Activated naive CD4-positive, alpha-beta T cell treated with anti-CD3 and anti-CD28 coated beads for 36 hours (primary cell): ENCODE data around the gene CHAF1B. TPM values are rescaled to one million over a fixed set of nuclear protein-coding genes. Genes with fewer than 3 reads are reported as not detected.
A peak's percentile ranks its signal among the peaks of the same experiment; 100 is the strongest.
"Not testable (repeated sequence)": the region's sequence is repeated elsewhere in the genome, so short reads cannot be mapped to it uniquely, and the experiment has no call there.

Source experiments
- CTCF ChIA-PET: fragments of 350-600 bp; sonication (Branson Sonifier 250); formaldehyde crosslinking; loops from one replicate; lab custom pipeline; 2021; ENCODE audit warnings: antibody characterized with exemption; lab: Charles Lee
- DNase-seq: peaks from one replicate; pipeline ENCODE4 v3.0.0-alpha.2; 2020
- H3K27ac Mint-ChIP-seq: one replicate; pipeline ENCODE4 v1.8.0; 2021; ENCODE audit warnings: mild to moderate bottlenecking, mixed read lengths
- H3K27me3 Mint-ChIP-seq: one replicate; pipeline ENCODE4 v1.8.0; 2021; ENCODE audit warnings: low read depth, mixed read lengths
- H3K36me3 Mint-ChIP-seq: one replicate; pipeline ENCODE4 v1.8.0; 2021; ENCODE audit warnings: low read depth, mixed read lengths
- H3K4me1 Mint-ChIP-seq: one replicate; pipeline ENCODE4 v1.8.0; 2021; ENCODE audit warnings: low read depth, mixed read lengths
- H3K4me3 Mint-ChIP-seq: one replicate; pipeline ENCODE4 v1.8.0; 2021; ENCODE audit warnings: mild to moderate bottlenecking, moderate library complexity, mixed read lengths
- H3K9me3 Mint-ChIP-seq: one replicate; pipeline ENCODE4 v1.8.0; 2021; ENCODE audit warnings: mixed read lengths
- intact Hi-C: fragments of 100-400 bp; cut with micrococcal nuclease; formaldehyde crosslinking; loops from one replicate; pipeline ENCODE4 v1.15.1; 2023
- total RNA-seq, 2 experiments: library from RNA; stranded (reverse); gene quantifications; one replicate each; pipeline ENCODE4 v1.2.3, GENCODE V29; 2021

CHAF1B gene
- total RNA-seq = 10 to 100 TPM; 30.5 to 31.9 TPM

DNA sequence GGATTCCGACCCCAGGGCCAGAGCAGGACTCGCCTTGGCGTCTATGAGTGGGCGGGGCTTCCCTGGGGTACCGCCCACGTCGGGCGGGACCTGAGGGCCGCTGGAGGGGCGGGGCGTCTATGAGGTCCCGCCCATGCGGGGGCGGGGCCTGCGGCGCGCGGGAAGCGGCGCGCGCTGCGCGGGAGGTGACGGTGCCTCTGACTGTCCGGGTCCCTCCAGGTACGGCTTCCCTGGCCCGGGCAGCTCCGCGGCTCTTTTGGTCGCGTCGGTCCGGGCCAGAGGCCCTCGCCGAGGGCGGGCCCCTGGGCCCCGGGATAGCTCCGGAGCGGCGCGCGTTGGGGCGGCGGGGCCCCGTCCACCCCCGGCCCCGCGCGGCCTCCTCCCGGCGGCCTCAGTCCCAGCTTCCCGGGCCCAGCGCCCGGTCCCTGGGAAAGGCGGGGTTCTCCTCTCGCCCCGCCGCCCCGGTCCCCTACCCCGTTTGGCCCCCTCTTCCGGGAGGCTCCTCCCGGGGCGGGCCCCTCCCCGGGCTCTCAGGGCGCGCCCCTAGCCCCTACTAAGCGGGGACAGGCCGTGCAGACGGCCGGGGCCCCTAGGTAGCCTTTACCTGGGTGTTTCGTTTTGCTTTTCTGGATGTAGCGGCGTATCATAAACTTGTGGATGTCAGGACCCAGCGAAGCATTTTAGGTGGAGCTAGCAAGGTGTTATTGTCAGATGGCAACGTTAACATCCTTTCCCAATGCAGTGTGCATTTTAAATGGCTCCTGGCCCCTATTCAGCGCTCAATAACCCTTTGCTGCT is at the start of gene CHAF1B:
Gene CHAF1B, plus strand, starts transcription at position 160 of the 798 bp plus-strand sequence. CDS start 745 bp downstream, outside the sequence.
- Mint-ChIP-seq H3K9me3 (no peaks in the 10 kb centered on the region), H3K4me3 (peak within 1 kb of the TSS; percentile 80), H3K36me3 (peaks cover 28% of the 10 kb centered on the region), H3K27me3 (no peaks in the 10 kb centered on the region), H3K4me1 (peaks cover 20% of the 10 kb centered on the region), H3K27ac (peak within 1 kb of the TSS; percentile 46)
- DNase-seq = peak; percentile 82
- CTCF ChIA-PET = interaction anchor here (1.0 to 1.2 kb wide), 2 partner anchors 34 to 232 kb away, joined by 3 read pairs; no protein-coding TSS in a partner anchor
- intact Hi-C loops = loop anchor here (1.0 to 5.0 kb wide), 5 partner anchors 65 to 882 kb away; partner anchors contain the start of genes DOP1B, MORC3 and VPS26C

DNA sequence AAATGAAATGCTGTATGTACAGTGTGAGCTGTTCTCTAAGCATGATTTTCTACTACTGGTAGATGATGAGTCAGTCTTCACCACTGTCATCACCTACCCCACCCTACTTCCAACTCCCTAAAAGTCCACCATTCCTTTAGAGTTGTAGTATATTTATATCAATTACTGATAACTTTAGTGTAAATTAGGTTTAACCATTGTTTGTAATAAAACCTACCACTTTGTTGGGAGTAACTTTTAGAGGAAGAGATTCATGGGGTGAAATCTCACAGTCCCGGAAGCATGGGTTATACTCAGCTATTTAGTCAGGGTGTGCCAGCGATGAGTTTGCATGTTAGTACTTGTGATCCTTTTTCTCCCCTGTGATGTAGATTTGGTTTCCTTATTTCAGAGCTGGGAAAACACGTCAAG is 48.1 kb upstream of the CHAF1B start:
- Mint-ChIP-seq H3K4me3 (no peak overlapping the region), H3K27ac (peak overlapping the region; percentile 61), H3K9me3 (no peaks in the 10 kb centered on the region), H3K27me3 (no peaks in the 10 kb centered on the region), H3K36me3 (peaks cover 30% of the 10 kb centered on the region), H3K4me1 (peaks cover 25% of the 10 kb centered on the region)
- CTCF ChIA-PET = interaction anchor here (0.8 kb wide), 2 partner anchors 48 to 77 kb away, joined by 3 to 4 read pairs; no protein-coding TSS in a partner anchor
- no peak for DNase-seq
- intact Hi-C loops = no loop called here

DNA sequence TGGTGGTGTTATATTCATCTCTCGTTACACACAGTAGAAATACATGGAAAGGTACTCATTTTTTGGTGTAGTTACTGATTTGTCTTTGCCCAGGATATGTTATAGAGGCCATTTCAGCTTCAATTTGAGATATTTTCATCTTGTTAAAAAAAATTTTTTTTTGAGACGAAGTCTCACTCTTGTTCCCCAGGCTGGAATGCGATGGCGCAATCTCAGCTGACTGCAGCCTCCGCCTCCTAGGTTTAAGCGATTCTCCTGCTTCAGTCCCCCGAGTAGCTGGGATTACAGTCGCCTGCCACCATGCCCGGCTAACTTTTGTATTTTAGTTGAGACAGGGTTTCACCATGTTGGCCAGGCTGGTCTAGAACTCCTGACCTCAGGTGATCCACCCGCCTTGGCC is 46.2 kb upstream of the CHAF1B start:
- no peaks in the 10 kb centered on the region for H3K27me3 Mint-ChIP-seq
- intact Hi-C loops = no loop called here
- no peak overlapping the region for H3K4me3 Mint-ChIP-seq
- no peak for DNase-seq
- no peaks in the 10 kb centered on the region for H3K9me3 Mint-ChIP-seq
- H3K4me1 Mint-ChIP-seq = peaks cover 13% of the 10 kb centered on the region
- H3K36me3 Mint-ChIP-seq = peaks cover 28% of the 10 kb centered on the region
- CTCF ChIA-PET = no interaction called here
- peak overlapping the region; percentile 39 for H3K27ac Mint-ChIP-seq

DNA sequence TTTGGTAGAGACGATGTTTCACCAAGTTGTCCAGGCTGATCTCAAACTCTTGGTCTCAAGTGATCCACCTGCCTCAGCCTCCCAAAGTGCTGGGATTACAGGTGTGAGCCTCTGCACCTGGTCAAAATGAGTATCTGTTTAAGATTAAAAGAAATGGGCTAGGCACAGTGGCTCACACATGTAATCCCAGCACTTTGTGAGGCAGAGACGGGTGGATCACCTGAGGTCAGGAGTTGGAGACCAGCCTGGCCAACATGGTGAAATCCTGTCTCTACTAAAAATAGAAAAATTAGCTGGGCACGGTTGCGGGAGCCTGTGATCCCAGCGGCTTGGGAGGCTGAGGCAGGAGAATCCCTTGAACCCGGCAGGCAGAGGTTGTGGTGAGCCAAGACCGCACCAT is 42.6 kb upstream of the CHAF1B start:
- H3K9me3 Mint-ChIP-seq, H3K27ac Mint-ChIP-seq, DNase-seq, CTCF ChIA-PET, H3K4me1 Mint-ChIP-seq, H3K27me3 Mint-ChIP-seq, intact Hi-C loops, H3K4me3 Mint-ChIP-seq: not testable (repeated sequence)
- peaks cover 22% of the 10 kb centered on the region for H3K36me3 Mint-ChIP-seq

DNA sequence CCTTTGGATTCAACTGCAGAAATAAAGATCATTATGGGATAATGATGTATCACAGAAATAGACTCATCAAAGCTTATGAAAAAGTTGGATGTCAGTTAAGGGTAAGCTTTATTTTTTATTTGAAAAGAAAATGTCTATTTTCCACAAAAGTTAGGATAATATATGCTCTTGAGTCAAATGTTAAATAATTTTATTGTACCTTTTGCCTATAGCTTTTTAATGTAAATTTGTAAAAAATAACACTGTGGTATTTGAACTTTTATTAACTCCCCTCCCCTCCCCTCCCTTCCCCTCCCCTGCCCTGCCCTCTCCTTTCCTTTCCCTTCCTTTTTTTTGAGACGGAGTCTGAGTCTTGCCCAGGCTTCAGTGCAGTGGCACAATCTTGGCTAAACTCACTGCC is 40.3 kb upstream of the CHAF1B start:
- no peaks in the 10 kb centered on the region for H3K27me3 Mint-ChIP-seq
- H3K9me3 Mint-ChIP-seq = no peaks in the 10 kb centered on the region
- peaks cover 9% of the 10 kb centered on the region for H3K4me1 Mint-ChIP-seq
- intact Hi-C loops = no loop called here
- DNase-seq = no peak
- CTCF ChIA-PET = interaction anchor here (1.1 to 1.4 kb wide), 3 partner anchors 11 to 16 kb away, joined by 3 to 4 read pairs (median 4); no protein-coding TSS in a partner anchor
- H3K27ac Mint-ChIP-seq = no peak overlapping the region
- H3K36me3 Mint-ChIP-seq = peaks cover 19% of the 10 kb centered on the region
- H3K4me3 Mint-ChIP-seq = no peak overlapping the region

DNA sequence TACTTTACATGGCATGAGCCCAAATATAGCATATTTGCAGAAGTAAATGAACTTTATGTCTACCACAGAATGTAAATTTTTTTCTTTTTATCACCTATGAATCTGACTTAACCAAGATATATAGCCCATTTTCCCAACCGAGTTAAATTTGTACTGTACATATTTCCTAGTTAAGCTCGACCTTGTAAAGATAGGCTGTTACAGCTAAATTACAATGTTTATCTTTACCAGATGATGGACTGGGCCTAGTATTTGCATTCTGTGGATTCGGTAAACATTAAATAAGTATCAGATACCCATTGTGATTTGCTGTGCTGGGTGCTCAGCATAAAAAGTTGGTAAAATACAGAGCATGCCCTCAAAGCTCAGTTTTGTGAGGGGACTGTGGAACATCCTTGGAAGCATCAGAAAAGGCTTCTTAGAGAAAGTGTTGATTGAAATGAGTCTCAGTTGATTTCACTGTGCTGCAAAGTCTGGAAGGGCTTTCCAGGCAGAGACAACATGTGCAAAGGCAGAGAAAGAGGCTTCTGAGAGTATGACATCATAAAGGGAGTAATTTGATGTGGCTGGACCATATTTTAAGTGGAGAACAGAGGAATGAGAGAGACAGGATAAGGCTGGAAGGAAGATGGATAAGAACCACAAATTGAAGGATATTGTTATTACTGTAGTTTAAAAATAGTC is 37.8 kb upstream of the CHAF1B start:
- Mint-ChIP-seq H3K4me1 (peaks cover 12% of the 10 kb centered on the region), H3K9me3 (no peaks in the 10 kb centered on the region), H3K27ac (peak overlapping the region; percentile 80), H3K27me3 (no peaks in the 10 kb centered on the region), H3K36me3 (peaks cover 24% of the 10 kb centered on the region), H3K4me3 (no peak overlapping the region)
- CTCF ChIA-PET = interaction anchor here (0.9 to 1.3 kb wide), 3 partner anchors 70 to 207 kb away, joined by 3 to 5 read pairs (median 3); no protein-coding TSS in a partner anchor
- no peak for DNase-seq
- intact Hi-C loops = no loop called here

DNA sequence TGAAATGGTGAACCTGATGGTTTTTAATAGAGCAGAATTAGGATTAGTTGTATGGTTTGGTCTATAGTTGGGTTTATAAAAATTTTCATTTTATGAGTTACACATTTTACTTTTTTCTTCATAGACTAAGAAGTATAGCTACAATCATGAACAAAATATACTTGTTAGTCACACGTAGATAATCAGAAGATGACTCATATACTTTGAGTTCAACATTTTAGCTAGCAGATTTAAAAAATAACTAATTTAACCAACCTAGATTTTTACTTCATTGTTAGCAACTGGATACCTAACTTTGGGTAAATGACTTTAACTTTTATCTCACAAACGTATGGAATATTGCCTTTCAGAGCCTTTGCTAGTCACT is 37.2 kb upstream of the CHAF1B start:
- intact Hi-C loops = no loop called here
- Mint-ChIP-seq H3K9me3 (no peaks in the 10 kb centered on the region), H3K27me3 (no peaks in the 10 kb centered on the region), H3K36me3 (peaks cover 26% of the 10 kb centered on the region), H3K4me1 (peaks cover 13% of the 10 kb centered on the region), H3K4me3 (no peak overlapping the region), H3K27ac (peak overlapping the region; percentile 80)
- CTCF ChIA-PET = interaction anchor here (0.9 to 1.3 kb wide), 3 partner anchors 71 to 208 kb away, joined by 3 to 5 read pairs (median 3); no protein-coding TSS in a partner anchor
- no peak for DNase-seq

DNA sequence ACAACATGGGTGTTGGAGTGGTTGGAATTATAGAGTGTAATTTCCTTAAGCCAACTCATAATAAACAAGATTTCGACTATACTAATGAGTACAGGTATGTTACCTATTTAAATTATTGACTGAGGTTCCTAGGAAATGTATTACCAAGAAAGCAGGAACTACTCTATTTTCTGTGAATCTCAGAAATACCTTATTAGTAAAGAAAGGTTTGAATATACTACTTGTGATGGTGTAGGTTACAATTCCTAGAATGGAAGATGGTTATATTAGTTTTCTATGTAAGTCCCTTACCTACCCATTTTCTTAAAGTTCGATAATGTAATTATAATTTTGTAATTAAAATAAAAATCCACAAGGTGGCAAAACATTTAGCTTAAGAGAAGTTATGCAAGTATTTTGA is 35.9 kb upstream of the CHAF1B start:
- Mint-ChIP-seq H3K4me1 (peaks cover 13% of the 10 kb centered on the region), H3K9me3 (no peaks in the 10 kb centered on the region)

DNA sequence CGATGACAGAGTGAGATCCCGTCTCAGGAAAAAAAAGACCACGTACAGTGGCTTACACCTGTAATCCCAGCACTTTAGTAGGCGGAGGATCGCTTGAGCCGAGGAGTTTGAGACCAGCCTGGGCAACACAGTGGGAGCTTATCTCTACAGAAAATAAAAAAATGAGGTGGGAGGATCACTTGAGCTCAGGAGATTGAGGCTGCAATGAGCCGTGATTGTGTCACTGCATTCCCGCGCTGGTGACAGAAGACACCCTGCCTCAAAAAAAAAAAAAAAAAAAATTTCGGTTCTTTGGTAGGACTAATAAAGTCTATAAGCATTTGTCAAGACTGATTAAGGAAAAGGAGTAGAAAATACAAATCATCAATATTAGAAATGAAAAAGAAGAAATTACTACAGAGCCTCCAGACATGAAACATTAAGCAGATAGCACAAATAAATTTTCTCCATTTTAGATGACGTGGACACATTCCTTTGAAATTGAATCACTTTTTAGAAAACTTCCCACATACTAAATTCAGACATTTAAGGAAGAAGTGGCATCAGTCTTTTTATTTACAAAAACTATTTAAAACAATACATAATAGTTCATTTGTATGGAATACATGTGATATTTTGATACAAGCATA is 34.8 kb upstream of the CHAF1B start:
- no peaks in the 10 kb centered on the region for H3K27me3 Mint-ChIP-seq
- H3K36me3 Mint-ChIP-seq = peaks cover 27% of the 10 kb centered on the region
- intact Hi-C loops = no loop called here
- H3K9me3 Mint-ChIP-seq = no peaks in the 10 kb centered on the region
- no peak overlapping the region for H3K27ac Mint-ChIP-seq
- CTCF ChIA-PET = no interaction called here
- H3K4me3 Mint-ChIP-seq = no peak overlapping the region
- no peak for DNase-seq
- H3K4me1 Mint-ChIP-seq = peaks cover 17% of the 10 kb centered on the region

More for the DNA sequence above, 35.9 kb upstream of the CHAF1B start:
- Mint-ChIP-seq H3K27ac (no peak overlapping the region), H3K27me3 (no peaks in the 10 kb centered on the region), H3K36me3 (peaks cover 26% of the 10 kb centered on the region), H3K4me3 (no peak overlapping the region)
- no peak for DNase-seq
- CTCF ChIA-PET = no interaction called here
- intact Hi-C loops = no loop called here

DNA sequence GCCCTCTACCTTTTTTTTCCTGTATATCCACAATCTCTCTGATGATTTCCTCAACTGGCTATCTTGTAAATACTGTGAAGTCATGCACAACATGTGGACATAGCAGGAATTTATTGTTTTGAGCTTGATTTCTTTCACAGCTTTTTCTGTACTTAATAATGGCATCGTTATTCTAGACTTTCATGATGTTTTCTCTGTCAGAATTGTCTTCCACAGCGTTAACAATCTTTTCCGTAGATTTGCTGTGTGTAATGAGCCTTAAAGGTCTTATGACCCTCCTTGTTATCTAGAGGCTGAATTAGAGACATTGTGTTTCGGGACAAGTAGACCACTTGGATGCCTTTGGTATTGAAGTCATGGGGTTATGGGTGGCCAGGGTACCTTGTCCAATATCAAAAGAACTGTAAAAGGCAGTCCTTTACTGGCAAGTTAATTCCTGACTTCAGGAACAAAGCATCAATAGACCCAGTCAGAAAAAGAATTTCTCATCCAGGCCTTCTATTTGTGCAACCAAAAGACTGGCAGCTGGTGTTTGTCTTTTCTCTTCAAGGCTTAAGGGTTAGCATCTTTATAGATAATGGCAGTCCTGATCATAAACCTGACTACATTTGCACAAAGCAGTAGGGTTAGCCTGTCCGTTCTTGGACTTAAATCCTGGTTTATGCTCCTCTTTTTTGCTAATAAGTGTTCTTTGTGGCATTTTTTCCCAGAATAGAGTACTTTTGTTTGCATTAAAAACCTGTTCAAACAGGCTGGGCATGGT is 30.1 kb upstream of the CHAF1B start:
- Mint-ChIP-seq H3K27ac (no peak overlapping the region), H3K4me3 (no peak overlapping the region), H3K9me3 (no peaks in the 10 kb centered on the region), H3K36me3 (peaks cover 25% of the 10 kb centered on the region), H3K4me1 (peaks cover 8% of the 10 kb centered on the region), H3K27me3 (no peaks in the 10 kb centered on the region)
- no peak for DNase-seq
- CTCF ChIA-PET = no interaction called here
- intact Hi-C loops = no loop called here

DNA sequence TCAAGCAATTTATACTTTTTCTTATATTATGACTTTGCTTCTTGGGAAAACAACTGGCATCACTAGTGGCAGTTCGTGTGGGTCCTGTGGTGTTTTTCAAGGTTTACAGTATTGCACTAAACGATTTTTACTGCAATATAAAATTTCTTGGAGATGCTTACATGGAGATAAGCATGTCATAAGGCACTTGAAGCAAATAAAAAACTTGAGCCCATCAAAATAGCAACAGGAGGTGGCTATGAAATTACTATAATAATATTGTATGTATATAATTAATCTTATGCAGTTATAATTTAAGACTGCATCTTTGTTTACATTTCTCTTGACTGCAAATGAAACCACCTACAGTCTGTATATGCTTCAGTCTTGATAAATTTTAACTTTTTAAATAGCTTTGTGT is 29.3 kb upstream of the CHAF1B start:
- Mint-ChIP-seq H3K27me3 (no peaks in the 10 kb centered on the region), H3K9me3 (no peaks in the 10 kb centered on the region), H3K4me3 (no peak overlapping the region), H3K27ac (no peak overlapping the region), H3K36me3 (peaks cover 29% of the 10 kb centered on the region), H3K4me1 (peaks cover 8% of the 10 kb centered on the region)
- DNase-seq = no peak
- CTCF ChIA-PET = interaction anchor here (0.5 kb wide), 1 partner anchor 230 kb away, joined by 3 read pairs; no protein-coding TSS in a partner anchor
- intact Hi-C loops = no loop called here
